Neural progenitor cell (in vitro differentiated cells): Measurements from ENCODE around the gene RARG. TPM values are rescaled to one million over a fixed set of nuclear protein-coding genes. Genes with fewer than 3 reads are reported as not detected.

ENCODE experiments used
- DNase-seq: peaks from one replicate; pipeline ENCODE4 v3.0.0-alpha.2; 2016; ENCODE audit warnings: low spot score
- H2AFZ ChIP-seq: fragments of 200-600 bp; sonication (generic); replicated peaks from 2 replicates; pipeline ENCODE4 v1.6.1; 2016; ENCODE audit warnings: antibody characterized with exemption
- H3F3A ChIP-seq: fragments of 200-600 bp; sonication (generic); 2 replicates; pipeline ENCODE4 v1.6.1; 2016; ENCODE audit warnings: antibody characterized with exemption, low read depth
- H3K27ac ChIP-seq: fragments of 200-600 bp; sonication (generic); 2 replicates; pipeline ENCODE4 v1.5.1; 2016; ENCODE audit warnings: mild to moderate bottlenecking
- H3K27me3 ChIP-seq: fragments of 200-600 bp; sonication (generic); 2 replicates; pipeline ENCODE4 v1.6.1; 2016; ENCODE audit warnings: mild to moderate bottlenecking, moderate library complexity
- H3K36me3 ChIP-seq: fragments of 200-600 bp; sonication (generic); 2 replicates; pipeline ENCODE4 v1.5.1; 2016
- H3K4me1 ChIP-seq: fragments of 200-600 bp; sonication (generic); 2 replicates; pipeline ENCODE4 v1.6.1; 2016; ENCODE audit warnings: mixed run types
- H3K4me2 ChIP-seq: fragments of 200-600 bp; sonication (generic); 2 replicates; pipeline ENCODE4 v1.6.1; 2016
- H3K4me3 ChIP-seq: fragments of 200-600 bp; sonication (generic); 2 replicates; pipeline ENCODE4 v1.5.1; 2016
- H3K79me2 ChIP-seq: fragments of 200-600 bp; sonication (generic); 2 replicates; pipeline ENCODE4 v1.6.1; 2016; ENCODE audit warnings: low read depth
- H3K9ac ChIP-seq: fragments of 200-600 bp; sonication (generic); 2 replicates; pipeline ENCODE4 v1.6.1; 2016
- H3K9me3 ChIP-seq: fragments of 200-600 bp; sonication (generic); 2 replicates; pipeline ENCODE4 v1.5.1; 2016; ENCODE audit warnings: low read depth
- H4K20me1 ChIP-seq: fragments of 200-600 bp; sonication (generic); 2 replicates; pipeline ENCODE4 v1.6.1; 2016; ENCODE audit warnings: low read depth
- H3K27ac Mint-ChIP-seq: 3 replicates; pipeline ENCODE4 v1.8.0; 2021; ENCODE audit warnings: mixed read lengths
- H3K27me3 Mint-ChIP-seq: 2 replicates; pipeline ENCODE4 v1.8.0; 2022; ENCODE audit warnings: low read depth, mild to moderate bottlenecking, inconsistent platforms, moderate library complexity, mixed read lengths; ENCODE audit not compliant: insufficient read depth
- H3K36me3 Mint-ChIP-seq: 3 replicates; pipeline ENCODE4 v1.8.0; 2021; ENCODE audit warnings: mixed read lengths
- H3K4me1 Mint-ChIP-seq: 3 replicates; pipeline ENCODE4 v1.8.0; 2021; ENCODE audit warnings: mixed read lengths
- H3K4me3 Mint-ChIP-seq: 3 replicates; pipeline ENCODE4 v1.8.0; 2021; ENCODE audit warnings: mild to moderate bottlenecking, moderate library complexity, mixed read lengths
- H3K9me3 Mint-ChIP-seq: 3 replicates; pipeline ENCODE4 v1.8.0; 2020; ENCODE audit warnings: mixed read lengths
- CTCF ChIP-seq: fragments of 200-600 bp; sonication (generic); IDR thresholded peaks from 2 replicates; pipeline ENCODE4 v1.5.1; 2017; ENCODE audit warnings: antibody characterized with exemption, mild to moderate bottlenecking
- EZH2 ChIP-seq: fragments of 200-600 bp; sonication (generic); IDR thresholded peaks from 2 replicates; pipeline ENCODE4 v1.6.1; 2017; ENCODE audit warnings: antibody characterized with exemption, mild to moderate bottlenecking, moderate library complexity
- EZH2phosphoT487 ChIP-seq: fragments of 200-600 bp; sonication (generic); IDR thresholded peaks from 2 replicates; pipeline ENCODE4 v1.6.1; 2017; ENCODE audit warnings: antibody characterized with exemption
- total RNA-seq: library from RNA; depleted of rRNA; stranded (reverse); fragments of >200 nt; gene quantifications from 2 replicates; pipeline ENCODE4 v1.2.3, GENCODE V29; 2015; ENCODE audit warnings: low replicate concordance

RARG gene
- 17.0 and 30.9 TPM in 2 replicates for total RNA-seq

- Mint-ChIP-seq H3K27ac (peak within 1 kb of the TSS; percentile 52), H3K4me1 (peaks cover 53% of the 10 kb centered on the region), H3K9me3 (no peaks in the 10 kb centered on the region), H3K36me3 (no peaks in the 10 kb centered on the region), H3K4me3 (peak within 1 kb of the TSS; percentile 83), H3K27me3 (peaks cover 39% of the 10 kb centered on the region)
- no peak for TF ChIP-seq EZH2phosphoT487
- no peak for TF ChIP-seq CTCF
- no peak for TF ChIP-seq EZH2
- peak within 1 kb of the TSS; percentile 64 for H3K4me3 ChIP-seq
- H3K79me2 ChIP-seq = no peaks in the 10 kb centered on the region
- DNase-seq = peak; percentile 52
- no peak within 1 kb of the TSS for H3K9ac ChIP-seq
- H2AFZ ChIP-seq = peak within 1 kb of the TSS; percentile 73
- peaks cover 30% of the 10 kb centered on the region for H3F3A ChIP-seq
- no peak within 1 kb of the TSS for H3K27ac ChIP-seq
- H3K9me3 ChIP-seq = no peaks in the 10 kb centered on the region
- H4K20me1 ChIP-seq = no peaks in the 10 kb centered on the region
- H3K4me1 ChIP-seq = peaks cover 54% of the 10 kb centered on the region
- peak within 1 kb of the TSS; percentile 85 for H3K4me2 ChIP-seq
- no peaks in the 10 kb centered on the region for H3K27me3 ChIP-seq
- H3K36me3 ChIP-seq = no peaks in the 10 kb centered on the region
These were observed at the start of gene RARG for GRCh38 chr12:53231921-53232645. Gene RARG (minus strand): TSS chr12:53232209. CDS start chr12:53227545, 4,664 bp downstream.

GRCh38 chr12:53279888-53280498 is 48.0 kb upstream of the RARG start:
- H3K36me3 Mint-ChIP-seq = peaks cover 34% of the 10 kb centered on the region
- H3K27me3 Mint-ChIP-seq = peaks cover 6% of the 10 kb centered on the region
- no peak overlapping the region for H3K27ac Mint-ChIP-seq
- no peak for TF ChIP-seq CTCF
- no peak for TF ChIP-seq EZH2phosphoT487
- TF ChIP-seq EZH2 = no peak
- no peaks in the 10 kb centered on the region for H3K4me1 ChIP-seq
- no peaks in the 10 kb centered on the region for H4K20me1 ChIP-seq
- H3K27ac ChIP-seq = no peak overlapping the region
- H3K36me3 ChIP-seq = peaks cover 4% of the 10 kb centered on the region
- H3K4me1 Mint-ChIP-seq = no peaks in the 10 kb centered on the region
- no peak overlapping the region for H2AFZ ChIP-seq
- H3K4me3 ChIP-seq = no peak overlapping the region
- no peaks in the 10 kb centered on the region for H3F3A ChIP-seq
- H3K27me3 ChIP-seq = no peaks in the 10 kb centered on the region
- H3K9ac ChIP-seq = no peak overlapping the region
- H3K4me3 Mint-ChIP-seq = no peak overlapping the region
- no peak overlapping the region for H3K4me2 ChIP-seq
- no peak for DNase-seq
- H3K79me2 ChIP-seq = no peaks in the 10 kb centered on the region
- no peaks in the 10 kb centered on the region for H3K9me3 Mint-ChIP-seq
- no peaks in the 10 kb centered on the region for H3K9me3 ChIP-seq

- Mint-ChIP-seq H3K27me3 (peaks cover 7% of the 10 kb centered on the region), H3K36me3 (peaks cover 37% of the 10 kb centered on the region), H3K9me3 (no peaks in the 10 kb centered on the region), H3K4me1 (no peaks in the 10 kb centered on the region), H3K4me3 (no peak overlapping the region), H3K27ac (no peak overlapping the region)
- no peaks in the 10 kb centered on the region for H3K9me3 ChIP-seq
- H3K4me1 ChIP-seq = no peaks in the 10 kb centered on the region
- H3K4me2 ChIP-seq = no peak overlapping the region
- H2AFZ ChIP-seq = no peak overlapping the region
- no peaks in the 10 kb centered on the region for H3K27me3 ChIP-seq
- no peaks in the 10 kb centered on the region for H3F3A ChIP-seq
- no peaks in the 10 kb centered on the region for H4K20me1 ChIP-seq
- peaks cover 4% of the 10 kb centered on the region for H3K36me3 ChIP-seq
- no peak overlapping the region for H3K4me3 ChIP-seq
- no peaks in the 10 kb centered on the region for H3K79me2 ChIP-seq
- H3K9ac ChIP-seq = no peak overlapping the region
- DNase-seq = no peak
- no peak overlapping the region for H3K27ac ChIP-seq
- TF ChIP-seq CTCF = no peak
- TF ChIP-seq EZH2 = no peak
- TF ChIP-seq EZH2phosphoT487 = no peak
These were observed 47.4 kb upstream of the RARG start for GRCh38 chr12:53279283-53279869.
